NB4 (cell line): ENCODE results near the gene GIPC2.

ENCODE experiments used
- MAX ChIP-seq: IDR thresholded peaks from 2 replicates; pipeline ENCODE4 v1.6.1; 2011; ENCODE audit warnings: low read depth, low read length
- MYC ChIP-seq: IDR thresholded peaks from 2 replicates; pipeline ENCODE4 v1.6.1; 2011; ENCODE audit warnings: low read depth, low read length
- POLR2A ChIP-seq: IDR thresholded peaks from 2 replicates; pipeline ENCODE4 v1.6.1; 2011; ENCODE audit warnings: mild to moderate bottlenecking; ENCODE audit not compliant: insufficient read length; ENCODE audit errors: extremely low read depth
- TF ChIP-seq, protein P1 (sequence below): IDR thresholded peaks from one replicate; pipeline ENCODE4 v1.5.1; 2012; ENCODE audit warnings: low read depth, low read length

DNA sequence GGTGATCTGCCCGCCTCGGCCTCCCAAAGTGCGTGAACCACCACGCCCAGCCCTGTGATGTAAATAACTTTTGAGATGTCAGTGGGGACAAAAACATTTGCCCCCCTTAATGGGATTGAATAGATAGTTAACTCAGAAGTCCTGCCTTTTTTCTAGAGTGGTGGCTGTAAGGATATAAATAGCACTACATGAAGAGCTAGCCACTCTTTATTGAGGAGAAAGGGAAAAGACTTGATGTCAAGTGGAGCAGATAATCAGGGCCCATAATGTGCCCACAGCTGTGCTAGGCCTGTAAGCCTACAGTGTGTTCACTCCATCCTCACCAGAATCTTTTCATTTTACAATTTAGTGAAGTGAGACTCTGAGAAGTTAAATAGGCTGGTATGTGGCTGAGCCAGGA, 3.6 kb downstream of the GIPC2 start:
- TF ChIP-seq, protein P1, sequence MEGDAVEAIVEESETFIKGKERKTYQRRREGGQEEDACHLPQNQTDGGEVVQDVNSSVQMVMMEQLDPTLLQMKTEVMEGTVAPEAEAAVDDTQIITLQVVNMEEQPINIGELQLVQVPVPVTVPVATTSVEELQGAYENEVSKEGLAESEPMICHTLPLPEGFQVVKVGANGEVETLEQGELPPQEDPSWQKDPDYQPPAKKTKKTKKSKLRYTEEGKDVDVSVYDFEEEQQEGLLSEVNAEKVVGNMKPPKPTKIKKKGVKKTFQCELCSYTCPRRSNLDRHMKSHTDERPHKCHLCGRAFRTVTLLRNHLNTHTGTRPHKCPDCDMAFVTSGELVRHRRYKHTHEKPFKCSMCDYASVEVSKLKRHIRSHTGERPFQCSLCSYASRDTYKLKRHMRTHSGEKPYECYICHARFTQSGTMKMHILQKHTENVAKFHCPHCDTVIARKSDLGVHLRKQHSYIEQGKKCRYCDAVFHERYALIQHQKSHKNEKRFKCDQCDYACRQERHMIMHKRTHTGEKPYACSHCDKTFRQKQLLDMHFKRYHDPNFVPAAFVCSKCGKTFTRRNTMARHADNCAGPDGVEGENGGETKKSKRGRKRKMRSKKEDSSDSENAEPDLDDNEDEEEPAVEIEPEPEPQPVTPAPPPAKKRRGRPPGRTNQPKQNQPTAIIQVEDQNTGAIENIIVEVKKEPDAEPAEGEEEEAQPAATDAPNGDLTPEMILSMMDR: no peak
- no peak for TF ChIP-seq POLR2A
- TF ChIP-seq MYC: no peak
- TF ChIP-seq MAX: no peak
